ENCODE data around the gene MAML2.

The MAML2 gene

DNA sequence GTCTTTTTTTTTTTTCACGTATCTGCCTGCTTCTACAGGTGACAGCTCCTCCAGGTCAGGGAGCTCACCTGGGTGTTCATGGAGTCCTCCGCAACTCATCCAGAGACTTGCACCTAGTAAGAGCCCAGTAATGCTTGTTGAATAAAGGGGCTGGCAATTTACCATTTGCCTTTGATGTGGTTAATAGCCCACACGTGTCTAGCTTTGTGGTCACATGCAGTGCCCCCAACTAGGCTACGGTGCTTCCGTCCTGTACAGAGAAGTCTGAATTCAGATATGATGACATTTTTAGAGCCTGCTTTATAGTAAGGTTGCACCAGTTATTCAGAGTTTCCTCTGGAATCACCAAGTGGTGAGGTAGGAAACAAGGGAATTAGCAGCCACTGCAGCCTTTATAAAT is 219.7 kb downstream of the MAML2 start:
- H3K79me2 ChIP-seq (ENCODE audit: control insufficient read depth, insufficient read depth, low read length) = no peaks in the 10 kb centered on the region
- WGBS (ENCODE audit: extremely low coverage, insufficient coverage, low lambda C conversion rate) = no CpG with 5 or more reads among the region's 5 CpGs
- no peaks in the 10 kb centered on the region for H3K79me1 ChIP-seq (ENCODE audit: low read length)

DNA sequence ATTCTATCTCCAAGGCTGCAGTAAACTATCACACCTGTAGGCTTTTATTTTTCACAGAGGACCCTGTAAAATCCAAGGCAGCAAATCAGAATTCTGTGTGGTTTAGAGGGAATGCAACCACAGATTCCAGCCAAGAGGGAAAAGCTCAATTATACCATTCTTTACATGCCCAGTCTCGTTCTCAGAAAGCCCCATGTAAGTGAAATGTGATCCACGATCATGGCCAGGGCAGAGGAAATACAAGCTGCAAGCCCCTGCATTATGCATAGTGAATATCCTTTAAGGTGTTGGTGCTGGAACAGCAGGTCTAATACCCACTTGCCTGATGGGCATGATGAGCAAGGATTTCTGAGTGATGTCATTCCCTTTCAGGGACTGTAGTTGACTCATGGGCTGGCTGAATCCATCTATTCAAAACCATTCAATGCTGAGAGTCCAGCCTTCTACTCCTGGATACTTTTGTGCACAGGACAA is 220.4 kb downstream of the MAML2 start:
- H3K9ac ChIP-seq (ENCODE audit: low read length) = no peak overlapping the region
- H2BK15ac ChIP-seq (replicated peaks; ENCODE audit: low read depth) = no peak overlapping the region
- H4K5ac ChIP-seq (ENCODE audit: low read length) = no peak overlapping the region
- no peak overlapping the region for H3K4me3 ChIP-seq (ENCODE audit: low read length)
- H2AK5ac ChIP-seq (ENCODE audit: low read length) = no peak overlapping the region
- no peak overlapping the region for H3K4ac ChIP-seq (ENCODE audit: low read depth, low read length)
- DNase-seq = no peak
- no peak overlapping the region for H3K56ac ChIP-seq (ENCODE audit: low read length)
- H4K8ac ChIP-seq (ENCODE audit: low read depth, low read length) = no peak overlapping the region
- no peak overlapping the region for H3K18ac ChIP-seq (ENCODE audit: low read length)
- WGBS (ENCODE audit: extremely low coverage, insufficient coverage, low lambda C conversion rate) = no CpG with 5 or more reads among the region's 2 CpGs
- H3K79me1 ChIP-seq (ENCODE audit: low read length) = no peaks in the 10 kb centered on the region
- no peaks in the 10 kb centered on the region for H3K79me2 ChIP-seq (ENCODE audit: control insufficient read depth, insufficient read depth, low read length)
- H3K23ac ChIP-seq (ENCODE audit: low read length) = no peak overlapping the region
- no peaks in the 10 kb centered on the region for H3K4me1 ChIP-seq (ENCODE audit: control insufficient read depth, low read depth, low read length)
- no peak overlapping the region for H3K27ac ChIP-seq (ENCODE audit: low read depth, low read length)
- H2BK5ac ChIP-seq (ENCODE audit: low read length) = no peak overlapping the region
- no peaks in the 10 kb centered on the region for H3K36me3 ChIP-seq (ENCODE audit: control insufficient read depth, insufficient read depth, low read length)
- H3K4me2 ChIP-seq (ENCODE audit: low read length) = no peak overlapping the region
- H2BK120ac ChIP-seq (ENCODE audit: low read depth, low read length) = no peak overlapping the region
- no peaks in the 10 kb centered on the region for H3K27me3 ChIP-seq (ENCODE audit: insufficient read depth, low read length, poor library complexity)

More for the DNA sequence above, 219.7 kb downstream of the MAML2 start:
- no peak for DNase-seq
- Histone ChIP-seq H3K56ac (ENCODE audit: low read length) (no peak overlapping the region), H3K4ac (ENCODE audit: low read depth, low read length) (no peak overlapping the region), H3K27me3 (ENCODE audit: insufficient read depth, low read length, poor library complexity) (no peaks in the 10 kb centered on the region), H3K27ac (ENCODE audit: low read depth, low read length) (no peak overlapping the region), H2BK5ac (ENCODE audit: low read length) (no peak overlapping the region), H2BK15ac (replicated peaks; ENCODE audit: low read depth) (no peak overlapping the region), H3K4me2 (ENCODE audit: low read length) (no peak overlapping the region), H3K9ac (ENCODE audit: low read length) (no peak overlapping the region), H3K4me1 (ENCODE audit: control insufficient read depth, low read depth, low read length) (no peaks in the 10 kb centered on the region), H3K4me3 (ENCODE audit: low read length) (no peak overlapping the region), H3K23ac (ENCODE audit: low read length) (no peak overlapping the region), H2AK5ac (ENCODE audit: low read length) (no peak overlapping the region), H3K18ac (ENCODE audit: low read length) (no peak overlapping the region), H3K36me3 (ENCODE audit: control insufficient read depth, insufficient read depth, low read length) (no peaks in the 10 kb centered on the region), H4K5ac (ENCODE audit: low read length) (no peak overlapping the region), H2BK120ac (ENCODE audit: low read depth, low read length) (no peak overlapping the region), H4K8ac (ENCODE audit: low read depth, low read length) (no peak overlapping the region)

DNA sequence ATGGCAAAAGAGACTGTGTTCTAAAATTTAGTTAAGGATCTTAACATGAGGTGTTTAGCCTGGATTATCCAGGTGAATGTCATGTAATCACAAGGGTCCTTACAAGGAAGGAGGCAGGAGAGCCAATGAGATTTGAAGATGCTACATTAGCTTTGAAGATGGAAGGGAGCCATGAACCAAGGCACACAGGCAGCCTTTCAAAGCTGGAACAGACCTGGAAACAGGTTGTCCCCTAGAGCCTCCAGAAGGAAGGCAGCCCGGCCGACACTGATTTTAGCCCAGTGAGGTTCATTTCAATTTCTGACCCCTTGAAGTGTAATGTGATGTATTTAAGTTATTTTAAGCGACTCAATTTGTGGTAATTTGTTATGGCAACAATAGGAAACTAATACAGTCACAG is 223.8 kb downstream of the MAML2 start:
- Histone ChIP-seq H3K27ac (ENCODE audit: low read depth, low read length) (no peak overlapping the region), H4K8ac (ENCODE audit: low read depth, low read length) (no peak overlapping the region), H3K18ac (ENCODE audit: low read length) (no peak overlapping the region), H3K4ac (ENCODE audit: low read depth, low read length) (no peak overlapping the region), H3K4me1 (ENCODE audit: control insufficient read depth, low read depth, low read length) (peaks cover 1% of the 10 kb centered on the region), H2BK5ac (ENCODE audit: low read length) (no peak overlapping the region), H3K36me3 (ENCODE audit: control insufficient read depth, insufficient read depth, low read length) (no peaks in the 10 kb centered on the region), H2BK120ac (ENCODE audit: low read depth, low read length) (no peak overlapping the region), H3K4me3 (ENCODE audit: low read length) (no peak overlapping the region), H3K79me1 (ENCODE audit: low read length) (no peaks in the 10 kb centered on the region), H2AK5ac (ENCODE audit: low read length) (no peak overlapping the region), H3K9ac (ENCODE audit: low read length) (no peak overlapping the region), H3K56ac (ENCODE audit: low read length) (no peak overlapping the region), H3K79me2 (ENCODE audit: control insufficient read depth, insufficient read depth, low read length) (no peaks in the 10 kb centered on the region), H4K5ac (ENCODE audit: low read length) (no peak overlapping the region), H3K27me3 (ENCODE audit: insufficient read depth, low read length, poor library complexity) (no peaks in the 10 kb centered on the region), H2BK15ac (replicated peaks; ENCODE audit: low read depth) (no peak overlapping the region), H3K4me2 (ENCODE audit: low read length) (no peak overlapping the region), H3K23ac (ENCODE audit: low read length) (no peak overlapping the region)
- DNase-seq = no peak
- no CpG with 5 or more reads among the region's 3 CpGs for WGBS (ENCODE audit: extremely low coverage, insufficient coverage, low lambda C conversion rate)

DNA sequence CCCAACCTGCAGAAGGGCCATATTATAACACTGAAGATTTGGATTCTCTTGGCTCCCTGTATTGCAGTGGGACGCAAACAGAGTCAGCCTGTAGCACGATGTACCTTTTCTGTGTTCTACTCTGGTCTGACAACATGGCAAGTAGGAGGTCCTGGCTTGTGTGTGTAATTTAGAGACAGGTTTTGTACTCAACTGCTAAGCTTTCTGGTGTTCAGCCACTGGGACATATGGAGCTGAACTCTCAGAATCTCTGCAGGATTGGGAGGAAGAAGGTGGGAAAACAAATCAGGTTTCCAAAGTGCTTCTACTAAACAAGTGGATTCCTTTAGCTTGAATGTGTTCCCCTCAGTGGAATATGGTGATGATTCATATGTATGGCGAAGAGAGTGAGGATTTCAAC is 226.6 kb downstream of the MAML2 start:
- Histone ChIP-seq H3K79me1 (ENCODE audit: low read length) (no peaks in the 10 kb centered on the region), H3K79me2 (ENCODE audit: control insufficient read depth, insufficient read depth, low read length) (no peaks in the 10 kb centered on the region), H3K18ac (ENCODE audit: low read length) (no peak overlapping the region), H3K4me3 (ENCODE audit: low read length) (no peak overlapping the region), H3K36me3 (ENCODE audit: control insufficient read depth, insufficient read depth, low read length) (no peaks in the 10 kb centered on the region), H3K27me3 (ENCODE audit: insufficient read depth, low read length, poor library complexity) (no peaks in the 10 kb centered on the region), H4K8ac (ENCODE audit: low read depth, low read length) (no peak overlapping the region), H4K5ac (ENCODE audit: low read length) (no peak overlapping the region), H2BK5ac (ENCODE audit: low read length) (no peak overlapping the region), H2AK5ac (ENCODE audit: low read length) (no peak overlapping the region), H2BK120ac (ENCODE audit: low read depth, low read length) (no peak overlapping the region), H3K4ac (ENCODE audit: low read depth, low read length) (no peak overlapping the region), H3K56ac (ENCODE audit: low read length) (no peak overlapping the region), H3K4me1 (ENCODE audit: control insufficient read depth, low read depth, low read length) (peaks cover 6% of the 10 kb centered on the region), H2BK15ac (replicated peaks; ENCODE audit: low read depth) (no peak overlapping the region), H3K23ac (ENCODE audit: low read length) (no peak overlapping the region), H3K4me2 (ENCODE audit: low read length) (no peak overlapping the region), H3K9ac (ENCODE audit: low read length) (no peak overlapping the region), H3K27ac (ENCODE audit: low read depth, low read length) (no peak overlapping the region)
- WGBS (ENCODE audit: extremely low coverage, insufficient coverage, low lambda C conversion rate) = no CpG with 5 or more reads among the region's 3 CpGs
- no peak for DNase-seq

GRCh38 chr11:96114178-96115064 is 228.6 kb downstream of the MAML2 start:
- no peak overlapping the region for H3K23ac ChIP-seq (ENCODE audit: low read length)
- WGBS (ENCODE audit: extremely low coverage, insufficient coverage, low lambda C conversion rate) = no CpG with 5 or more reads among the region's 5 CpGs
- no peak overlapping the region for H3K27ac ChIP-seq (ENCODE audit: low read depth, low read length)

More at GRCh38 chr11:96114178-96115064, 228.6 kb downstream of the MAML2 start:
- Histone ChIP-seq H3K27me3 (ENCODE audit: insufficient read depth, low read length, poor library complexity) (no peaks in the 10 kb centered on the region), H3K79me1 (ENCODE audit: low read length) (no peaks in the 10 kb centered on the region), H2BK120ac (ENCODE audit: low read depth, low read length) (no peak overlapping the region), H4K5ac (ENCODE audit: low read length) (no peak overlapping the region), H3K18ac (ENCODE audit: low read length) (no peak overlapping the region), H3K9ac (ENCODE audit: low read length) (no peak overlapping the region), H3K79me2 (ENCODE audit: control insufficient read depth, insufficient read depth, low read length) (no peaks in the 10 kb centered on the region), H3K4me2 (ENCODE audit: low read length) (no peak overlapping the region), H2BK15ac (replicated peaks; ENCODE audit: low read depth) (no peak overlapping the region), H2BK5ac (ENCODE audit: low read length) (no peak overlapping the region), H3K4ac (ENCODE audit: low read depth, low read length) (no peak overlapping the region), H2AK5ac (ENCODE audit: low read length) (no peak overlapping the region), H3K56ac (ENCODE audit: low read length) (no peak overlapping the region), H3K36me3 (ENCODE audit: control insufficient read depth, insufficient read depth, low read length) (no peaks in the 10 kb centered on the region), H3K4me1 (ENCODE audit: control insufficient read depth, low read depth, low read length) (peaks cover 6% of the 10 kb centered on the region), H3K4me3 (ENCODE audit: low read length) (no peak overlapping the region), H4K8ac (ENCODE audit: low read depth, low read length) (no peak overlapping the region)
- DNase-seq = no peak
